SKM-1 treated with dmso at 0.1 percent for 144 hours (cell line): ENCODE results near the gene MFAP4.

Experiments used
- DNase-seq: peaks from one replicate; lab custom pipeline; 2025; ENCODE audit not compliant: unreplicated experiment; lab: John Stamatoyannopoulos, UW

MFAP4 gene

GRCh38 chr17:19387921-19388521 is 1.0 kb upstream of the MFAP4 start:
- DNase-seq = no peak

DNA sequence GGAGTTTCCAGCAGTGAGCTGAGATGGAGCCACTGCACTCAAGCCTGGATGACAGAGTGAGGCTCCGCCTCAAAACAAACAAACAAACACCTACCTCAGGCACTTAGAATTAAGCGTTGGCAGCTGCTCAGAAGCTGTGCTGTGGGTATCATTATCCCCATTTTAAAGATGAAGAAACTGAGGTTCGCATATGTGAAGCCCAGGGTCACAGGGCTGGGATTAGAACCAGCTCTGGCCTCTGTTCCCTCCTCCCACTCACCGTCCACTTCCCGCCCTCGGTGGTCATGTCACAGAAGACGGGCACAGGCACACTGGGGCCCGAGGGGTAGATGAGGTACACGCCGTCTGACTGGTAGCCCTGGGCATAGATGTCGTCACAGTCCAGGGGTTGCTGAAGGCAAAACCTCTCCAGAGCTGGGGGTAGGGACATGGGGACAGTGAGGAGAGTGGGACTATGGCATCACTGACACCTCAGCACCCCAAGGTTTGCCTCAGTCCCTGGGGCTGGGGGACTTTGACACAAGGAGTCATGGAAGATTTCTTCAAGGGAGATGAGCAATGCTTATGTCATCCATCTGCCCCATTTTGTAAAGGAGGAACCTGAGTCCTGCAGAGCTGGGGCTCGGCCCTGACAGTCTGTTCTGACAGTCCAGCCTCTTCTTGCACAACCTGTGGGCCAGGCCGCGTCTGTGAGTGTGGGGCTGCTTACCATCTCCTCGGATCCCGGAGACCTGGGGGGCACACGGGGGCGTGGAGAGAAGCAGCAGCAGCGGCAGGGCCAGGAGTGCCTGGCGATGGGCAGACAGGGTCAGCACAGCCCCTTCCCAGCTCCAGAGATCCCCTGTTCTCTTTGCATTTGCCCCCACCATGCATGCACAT is 700 bp downstream of the MFAP4 start:
- DNase-seq = peak; percentile 83

DNA sequence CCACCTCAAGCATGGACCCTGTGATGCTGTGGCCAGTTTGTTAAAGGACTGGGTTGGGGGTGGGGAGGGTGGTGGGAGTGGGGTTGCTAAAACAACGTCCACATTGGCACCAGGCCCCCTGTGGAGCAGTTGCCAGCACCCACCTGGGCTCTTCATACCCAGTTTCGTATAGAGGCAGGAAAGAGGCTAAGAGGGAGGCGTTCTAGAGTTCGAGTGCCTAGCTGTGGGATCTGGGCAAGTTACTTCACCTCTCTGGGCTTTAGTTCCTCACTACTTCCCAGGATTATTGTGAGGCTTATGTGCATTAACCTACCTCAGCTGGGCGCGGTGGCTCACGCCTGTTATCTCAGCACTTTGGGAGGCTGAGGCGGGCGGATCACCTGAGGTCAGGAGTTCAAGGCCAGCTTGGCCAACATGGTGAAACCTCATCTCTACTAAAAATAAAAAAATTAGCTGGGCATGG is 1.4 kb downstream of the MFAP4 start:
- DNase-seq = no peak

DNA sequence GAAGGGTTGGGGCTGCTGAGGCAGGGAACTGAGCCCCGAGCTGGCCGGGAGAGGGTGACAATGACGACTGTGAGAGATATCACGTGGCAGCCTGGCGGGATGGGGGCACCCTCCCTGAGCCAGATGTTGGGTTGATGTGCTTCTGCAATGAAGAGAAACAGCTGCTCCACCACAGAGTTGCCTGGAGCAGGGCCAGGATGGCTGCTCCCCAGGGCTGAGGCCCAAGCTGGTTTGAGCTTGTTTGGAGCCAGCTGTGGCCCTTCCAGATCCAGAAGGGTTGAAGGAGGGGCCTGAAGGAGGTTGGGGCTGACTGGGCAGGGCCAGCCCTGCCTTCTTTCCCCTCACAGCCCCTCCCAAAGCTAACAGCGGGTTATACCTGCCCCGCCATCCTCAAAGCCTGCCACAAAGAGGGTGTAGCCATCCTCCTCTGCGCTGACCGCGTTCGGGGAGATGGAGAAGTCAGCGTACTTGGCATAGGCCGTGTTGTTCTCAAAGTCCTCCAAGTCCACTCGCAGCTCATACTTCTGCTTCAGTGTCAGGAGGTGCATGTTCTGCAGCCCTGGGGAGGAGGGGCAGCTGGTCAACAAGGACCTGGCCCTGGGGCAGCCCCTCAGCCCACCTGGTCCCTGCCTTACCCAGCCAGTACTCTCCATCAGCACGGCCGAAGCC is 2.1 kb downstream of the MFAP4 start:
- no peak for DNase-seq

GRCh38 chr17:19383681-19384470 is 3.1 kb downstream of the MFAP4 start:
- DNase-seq = no peak

- no peak for DNase-seq
Measured at GRCh38 chr17:19382531-19383444, 4.2 kb downstream of the MFAP4 start.

DNA sequence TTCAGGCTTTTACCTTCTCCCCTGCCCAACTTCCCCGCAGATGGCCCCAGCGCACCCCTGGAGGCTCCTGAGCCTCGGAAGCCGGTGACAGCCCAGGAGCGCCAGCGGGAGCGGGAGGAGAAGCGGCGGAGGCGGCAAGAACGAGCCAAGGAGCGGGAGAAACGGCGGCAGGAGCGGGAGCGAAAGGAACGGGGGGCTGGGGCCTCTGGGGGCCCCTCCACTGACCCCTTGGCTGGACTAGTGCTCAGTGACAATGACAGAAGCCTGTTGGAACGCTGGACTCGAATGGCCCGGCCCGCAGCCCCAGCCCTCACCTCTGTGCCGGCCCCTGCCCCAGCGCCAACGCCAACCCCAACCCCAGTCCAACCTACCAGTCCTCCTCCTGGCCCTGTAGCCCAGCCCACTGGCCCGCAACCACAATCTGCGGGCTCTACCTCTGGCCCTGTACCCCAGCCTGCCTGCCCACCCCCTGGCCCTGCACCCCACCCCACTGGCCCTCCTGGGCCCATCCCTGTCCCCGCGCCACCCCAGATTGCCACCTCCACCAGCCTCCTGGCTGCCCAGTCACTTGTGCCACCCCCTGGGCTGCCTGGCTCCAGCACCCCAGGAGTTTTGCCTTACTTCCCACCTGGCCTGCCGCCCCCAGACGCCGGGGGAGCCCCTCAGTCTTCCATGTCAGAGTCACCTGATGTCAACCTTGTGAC is 5.1 kb downstream of the MFAP4 start:
- DNase-seq = no peak

DNA sequence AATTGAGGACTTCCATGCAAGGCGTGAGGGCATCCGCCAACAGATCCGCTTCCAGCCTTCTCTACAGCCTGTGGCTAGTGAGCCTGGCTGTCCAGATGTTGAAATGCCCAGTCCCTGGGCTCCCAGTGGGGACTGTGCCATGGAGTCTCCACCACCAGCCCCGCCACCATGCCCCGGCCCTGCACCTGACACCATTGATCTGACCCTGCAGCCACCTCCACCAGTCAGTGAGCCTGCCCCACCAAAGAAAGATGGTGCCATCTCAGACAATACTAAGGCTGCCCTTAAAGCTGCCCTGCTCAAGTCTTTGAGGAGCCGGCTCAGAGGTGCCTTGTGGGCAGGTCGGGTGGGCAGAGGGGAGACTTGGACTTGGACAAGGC is 5.6 kb downstream of the MFAP4 start:
- DNase-seq = no peak

DNA sequence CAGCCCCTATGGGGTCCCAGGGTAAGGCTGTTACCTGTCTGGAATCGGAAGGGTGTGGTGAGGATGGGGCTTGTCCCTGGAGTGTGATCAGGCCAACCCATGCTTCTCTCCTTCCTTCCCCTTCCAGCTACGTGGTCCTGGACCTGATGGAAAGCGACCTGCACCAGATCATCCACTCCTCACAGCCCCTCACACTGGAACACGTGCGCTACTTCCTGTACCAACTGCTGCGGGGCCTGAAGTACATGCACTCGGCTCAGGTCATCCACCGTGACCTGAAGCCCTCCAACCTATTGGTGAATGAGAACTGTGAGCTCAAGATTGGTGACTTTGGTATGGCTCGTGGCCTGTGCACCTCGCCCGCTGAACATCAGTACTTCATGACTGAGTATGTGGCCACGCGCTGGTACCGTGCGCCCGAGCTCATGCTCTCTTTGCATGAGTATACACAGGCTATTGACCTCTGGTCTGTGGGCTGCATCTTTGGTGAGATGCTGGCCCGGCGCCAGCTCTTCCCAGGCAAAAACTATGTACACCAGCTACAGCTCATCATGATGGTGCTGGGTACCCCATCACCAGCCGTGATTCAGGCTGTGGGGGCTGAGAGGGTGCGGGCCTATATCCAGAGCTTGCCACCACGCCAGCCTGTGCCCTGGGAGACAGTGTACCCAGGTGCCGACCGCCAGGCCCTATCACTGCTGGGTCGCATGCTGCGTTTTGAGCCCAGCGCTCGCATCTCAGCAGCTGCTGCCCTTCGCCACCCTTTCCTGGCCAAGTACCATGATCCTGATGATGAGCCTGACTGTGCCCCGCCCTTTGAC is 6.3 kb downstream of the MFAP4 start:
- DNase-seq = no peak

DNA sequence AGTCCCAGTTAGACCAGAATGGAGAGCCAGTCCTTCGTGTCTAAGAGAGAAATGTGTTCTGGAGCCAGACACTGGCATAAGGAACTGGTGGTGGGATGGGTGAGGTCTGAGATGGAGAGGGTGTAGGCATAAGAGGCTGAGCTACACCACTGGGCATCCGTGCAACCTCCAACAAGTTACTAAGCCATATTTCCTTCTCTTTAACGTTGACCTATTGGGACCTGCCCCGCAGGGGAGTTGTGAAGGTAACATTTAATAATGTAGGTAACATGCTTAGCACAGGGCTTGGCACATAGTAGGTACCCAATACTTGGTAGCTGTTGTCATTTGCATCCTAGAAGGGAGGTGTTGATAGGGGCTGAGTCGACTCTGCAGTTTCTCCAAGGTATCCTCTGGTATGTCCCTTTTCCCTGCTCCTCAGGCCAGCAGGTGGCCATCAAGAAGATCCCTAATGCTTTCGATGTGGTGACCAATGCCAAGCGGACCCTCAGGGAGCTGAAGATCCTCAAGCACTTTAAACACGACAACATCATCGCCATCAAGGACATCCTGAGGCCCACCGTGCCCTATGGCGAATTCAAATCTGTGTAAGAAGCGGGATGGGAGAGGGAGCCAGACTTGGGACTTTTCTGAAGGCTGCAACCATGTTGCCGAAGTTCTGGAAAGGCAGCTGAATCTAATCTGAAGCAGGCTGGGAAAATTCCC is 7.5 kb downstream of the MFAP4 start:
- no peak for DNase-seq

GRCh38 chr17:19378416-19379360 is 8.3 kb downstream of the MFAP4 start, which contains the start of gene MAPK7:
MAPK7 (plus strand) TSS chr17:19378498; CDS start chr17:19378901, 403 bp downstream.
- DNase-seq = no peak

DNA sequence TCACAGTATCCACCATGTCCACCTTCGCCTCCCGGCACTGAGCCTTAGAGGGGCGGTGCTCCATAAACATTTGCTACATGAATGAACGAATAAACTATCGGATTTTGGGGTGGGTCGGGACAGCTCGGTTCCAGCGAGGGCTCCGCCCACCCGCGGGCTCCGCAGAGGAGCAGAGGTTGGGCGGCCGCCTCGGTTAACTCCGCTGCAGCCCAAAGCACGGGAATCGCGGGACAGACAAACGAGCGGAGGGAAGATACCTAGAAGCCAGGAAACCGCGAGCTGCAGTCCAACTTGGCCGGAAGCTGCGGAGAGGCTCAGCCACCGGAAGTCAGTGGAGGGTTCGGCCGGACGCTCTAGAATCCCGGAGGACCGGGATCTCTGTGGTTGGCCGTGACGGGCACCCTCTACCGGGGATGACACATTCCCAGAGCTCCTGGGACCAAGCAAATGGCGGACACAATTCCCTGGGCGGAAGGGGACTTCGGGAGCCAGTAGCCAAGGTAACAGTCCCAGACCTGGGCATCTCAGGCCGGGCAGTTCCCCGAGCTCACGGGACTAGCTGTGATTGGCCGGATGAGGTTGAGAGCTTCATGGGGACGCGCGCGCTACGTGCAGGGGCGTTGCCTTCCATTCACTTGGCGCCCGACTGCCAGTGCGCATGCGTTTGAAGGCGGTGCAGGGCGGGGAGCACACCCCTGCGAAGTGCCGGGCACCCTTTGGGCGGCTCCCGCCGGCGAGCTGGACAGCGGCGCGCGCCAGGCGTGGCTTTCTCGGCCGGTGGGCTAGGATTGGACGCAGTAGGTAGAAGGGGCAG is 9.2 kb downstream of the MFAP4 start:
- DNase-seq = peak; percentile 96

DNA sequence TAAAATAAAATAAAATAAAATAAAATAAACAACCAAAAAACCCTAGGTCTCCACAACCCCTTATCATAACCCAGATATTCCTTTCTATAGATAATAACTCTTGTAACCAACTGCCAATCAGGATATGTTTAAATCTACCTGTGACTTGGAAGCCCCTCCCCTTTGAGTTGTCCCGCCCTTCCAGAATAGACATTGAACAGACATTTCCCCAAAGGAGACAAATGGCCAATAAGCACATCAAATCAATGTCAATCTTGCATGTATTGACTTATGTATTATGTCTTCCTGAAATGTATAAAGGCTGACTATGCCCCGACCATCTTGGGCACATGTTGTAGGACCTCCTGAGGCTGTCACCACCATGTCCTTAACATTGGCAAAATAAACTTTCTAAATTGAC is 10.2 kb downstream of the MFAP4 start:
- DNase-seq = no peak

DNA sequence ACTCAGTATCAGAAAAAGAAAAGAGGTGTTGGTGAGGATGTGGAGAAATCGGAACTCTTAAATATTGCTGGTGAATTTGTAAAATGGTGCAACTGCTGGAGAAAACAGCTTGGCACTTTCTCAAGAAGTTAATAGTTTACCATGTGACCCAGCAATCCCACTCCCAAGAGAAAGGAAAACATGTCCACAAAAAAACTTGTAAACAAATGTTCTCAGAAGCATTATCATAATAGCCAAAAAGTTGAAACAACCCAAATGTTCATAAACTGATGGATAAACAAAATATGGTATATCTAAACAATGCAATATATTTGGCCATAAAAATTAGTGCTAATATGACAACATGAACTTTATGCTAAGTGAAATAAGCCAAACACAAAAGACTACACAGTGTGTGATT is 11.3 kb downstream of the MFAP4 start:
- no peak for DNase-seq

DNA sequence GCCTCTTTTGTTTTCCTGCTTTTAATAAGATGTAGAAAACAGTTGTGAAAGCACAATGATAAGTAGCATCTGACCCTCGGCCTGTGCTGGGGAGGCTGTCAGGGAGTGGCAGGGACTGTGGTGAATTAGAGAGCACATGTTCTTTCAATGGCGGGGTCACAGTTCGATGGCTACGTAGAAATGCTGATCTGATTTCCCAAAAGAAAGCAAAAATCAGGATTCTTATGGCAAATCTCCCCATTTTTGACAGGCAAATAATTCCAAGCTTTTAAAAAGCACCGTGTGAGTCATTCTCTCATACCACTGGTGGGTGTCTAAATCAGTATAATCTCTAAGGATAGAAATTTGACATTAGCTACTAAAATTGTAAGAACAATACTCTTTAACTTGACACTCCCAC is 12.9 kb downstream of the MFAP4 start:
- no peak for DNase-seq

DNA sequence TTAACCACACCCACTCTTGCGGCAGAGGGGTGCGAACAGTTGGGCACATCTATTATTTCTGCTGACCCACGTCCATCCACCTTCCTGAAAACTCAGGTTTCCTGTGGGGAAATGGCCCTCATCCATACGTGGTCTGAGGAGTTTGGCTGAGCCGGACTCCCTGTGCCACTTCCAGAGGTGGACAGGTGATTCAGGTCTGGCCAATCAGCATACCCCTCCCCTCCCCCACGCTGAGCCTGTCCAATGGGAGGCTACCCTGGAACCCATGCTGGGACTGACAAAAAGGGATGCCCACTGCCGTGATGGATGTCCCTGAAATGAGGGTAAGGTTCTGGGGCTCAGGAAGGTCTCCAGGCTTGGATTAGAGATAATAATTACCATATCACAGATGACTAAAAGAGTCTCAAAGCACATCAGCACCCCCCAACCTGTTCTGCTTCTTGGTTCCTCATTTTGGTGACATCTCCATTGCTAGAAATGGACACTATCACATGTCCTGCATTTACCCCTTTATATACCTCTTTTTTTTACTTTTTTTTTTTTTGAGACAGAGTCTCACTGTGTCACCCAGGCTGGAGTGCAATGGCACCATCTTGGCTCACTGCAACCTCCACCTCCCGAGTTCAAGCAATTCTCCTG is 14.0 kb downstream of the MFAP4 start:
- DNase-seq = no peak
